A673 (cell line): Measurements from ENCODE around the gene ALDH8A1. TPM values are rescaled to one million over a fixed set of nuclear protein-coding genes. Genes with fewer than 3 reads are reported as not detected.

Source experiments
- BruUV-seq: library from RNA; stranded (reverse); fragments of 400-500 nt; replicated peaks from 2 replicates; lab custom pipeline; 2021; lab: Mats Ljungman, UMichigan
- CTCF ChIA-PET: fragments of 300-600 bp; sonication (Branson Sonifier 250); formaldehyde crosslinking; loops from one replicate; lab custom pipeline; 2022; ENCODE audit warnings: antibody characterized with exemption; lab: Charles Lee
- POLR2A ChIA-PET: fragments of 300-600 bp; sonication (Branson Sonifier 250); formaldehyde crosslinking; loops from one replicate; lab custom pipeline; 2022; ENCODE audit warnings: antibody characterized with exemption; ENCODE audit not compliant: low non-redundant PET; lab: Charles Lee
- DNase-seq: peaks from one replicate; pipeline ENCODE4 v3.0.0-alpha.2; 2015; ENCODE audit warnings: low spot score
- H3K27ac ChIP-seq: fragments of 200-600 bp; sonication (generic); 2 replicates; pipeline ENCODE4 v1.5.1; 2016; ENCODE audit warnings: mixed run types, low read depth, mild to moderate bottlenecking, mixed read lengths, antibody characterized with exemption, low read length; ENCODE audit not compliant: poor library complexity, severe bottlenecking
- H3K27me3 ChIP-seq: fragments of 200-600 bp; sonication (generic); replicated peaks from 2 replicates; pipeline ENCODE4 v1.6.1; 2017; ENCODE audit warnings: mixed run types, low read depth, mild to moderate bottlenecking, mixed read lengths, antibody characterized with exemption, low read length; ENCODE audit not compliant: insufficient read depth, poor library complexity
- H3K36me3 ChIP-seq: fragments of 200-600 bp; sonication (generic); 2 replicates; pipeline ENCODE4 v1.6.1; 2016; ENCODE audit warnings: mixed run types, mild to moderate bottlenecking, mixed read lengths, antibody characterized with exemption, low read length; ENCODE audit not compliant: insufficient read depth, poor library complexity, severe bottlenecking
- H3K4me1 ChIP-seq: fragments of 200-600 bp; sonication (generic); 2 replicates; pipeline ENCODE4 v1.6.1; 2017; ENCODE audit warnings: mixed run types, mild to moderate bottlenecking, mixed read lengths, antibody characterized with exemption, low read length; ENCODE audit not compliant: insufficient read depth, poor library complexity, severe bottlenecking
- H3K4me3 ChIP-seq: fragments of 200-600 bp; sonication (generic); 2 replicates; pipeline ENCODE4 v1.5.1; 2016; ENCODE audit warnings: low read depth, mixed run types, mild to moderate bottlenecking, mixed read lengths, low read length; ENCODE audit not compliant: poor library complexity, severe bottlenecking
- H3K9me3 ChIP-seq: fragments of 200-600 bp; sonication (generic); 2 replicates; pipeline ENCODE4 v1.6.1; 2016; ENCODE audit warnings: mixed run types, low read depth, mild to moderate bottlenecking, mixed read lengths, antibody characterized with exemption, low read length; ENCODE audit not compliant: poor library complexity, severe bottlenecking
- EZH2 ChIP-seq: fragments of 200-600 bp; sonication (generic); IDR thresholded peaks from 2 replicates; pipeline ENCODE4 v1.6.1; 2017; ENCODE audit warnings: borderline replicate concordance, low read depth, mild to moderate bottlenecking, mixed read lengths, antibody characterized with exemption, low read length; ENCODE audit not compliant: poor library complexity, severe bottlenecking
- intact Hi-C: fragments of 100-400 bp; cut with micrococcal nuclease; formaldehyde crosslinking; loops from one replicate; pipeline ENCODE4 v1.10.0; 2022; ENCODE audit not compliant: unreplicated experiment
- total RNA-seq: library from RNA; stranded (reverse); gene quantifications from 2 replicates; pipeline ENCODE4 v1.2.3, GENCODE V29; 2021
- TF ChIP-seq, protein P1 (sequence below): fragments of 300-800, 200-600 bp; sonication (generic); conservative IDR thresholded peaks from 2 replicates; pipeline ENCODE4 v1.5.1; 2017; ENCODE audit warnings: low read depth, mild to moderate bottlenecking, antibody characterized with exemption, low read length, moderate library complexity, mixed read lengths

The ALDH8A1 gene
- total RNA-seq, 1 experiment from 2014 or later: 0.45 TPM

DNA sequence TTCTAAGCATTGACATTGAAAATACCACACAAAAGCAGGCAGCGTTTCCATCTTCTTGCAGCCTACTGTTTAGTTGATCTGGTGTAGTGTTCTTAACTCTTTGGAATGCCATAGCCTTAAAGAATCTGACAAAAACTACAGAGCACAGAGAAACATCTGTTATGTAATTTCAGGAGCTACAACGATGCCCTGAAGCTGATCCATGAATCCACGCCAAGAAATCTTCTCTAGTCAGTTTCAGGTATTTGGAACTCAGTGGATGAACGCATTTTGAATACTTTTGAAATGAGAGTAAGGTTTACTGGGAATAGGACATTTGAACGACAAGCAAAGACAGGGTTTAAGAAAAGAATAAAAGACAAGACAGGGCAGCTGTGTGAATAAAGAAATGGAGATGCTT is 17.8 kb downstream of the ALDH8A1 start:
- TF ChIP-seq, protein P1, sequence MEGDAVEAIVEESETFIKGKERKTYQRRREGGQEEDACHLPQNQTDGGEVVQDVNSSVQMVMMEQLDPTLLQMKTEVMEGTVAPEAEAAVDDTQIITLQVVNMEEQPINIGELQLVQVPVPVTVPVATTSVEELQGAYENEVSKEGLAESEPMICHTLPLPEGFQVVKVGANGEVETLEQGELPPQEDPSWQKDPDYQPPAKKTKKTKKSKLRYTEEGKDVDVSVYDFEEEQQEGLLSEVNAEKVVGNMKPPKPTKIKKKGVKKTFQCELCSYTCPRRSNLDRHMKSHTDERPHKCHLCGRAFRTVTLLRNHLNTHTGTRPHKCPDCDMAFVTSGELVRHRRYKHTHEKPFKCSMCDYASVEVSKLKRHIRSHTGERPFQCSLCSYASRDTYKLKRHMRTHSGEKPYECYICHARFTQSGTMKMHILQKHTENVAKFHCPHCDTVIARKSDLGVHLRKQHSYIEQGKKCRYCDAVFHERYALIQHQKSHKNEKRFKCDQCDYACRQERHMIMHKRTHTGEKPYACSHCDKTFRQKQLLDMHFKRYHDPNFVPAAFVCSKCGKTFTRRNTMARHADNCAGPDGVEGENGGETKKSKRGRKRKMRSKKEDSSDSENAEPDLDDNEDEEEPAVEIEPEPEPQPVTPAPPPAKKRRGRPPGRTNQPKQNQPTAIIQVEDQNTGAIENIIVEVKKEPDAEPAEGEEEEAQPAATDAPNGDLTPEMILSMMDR: no peak
- no peak for TF ChIP-seq EZH2
- no peaks in the 10 kb centered on the region for H3K9me3 ChIP-seq
- no peak overlapping the region for H3K27ac ChIP-seq
- ChIA-PET CTCF (no interaction called here), POLR2A (no interaction called here)
- H3K4me1 ChIP-seq: no peaks in the 10 kb centered on the region
- no peak overlapping the region for H3K4me3 ChIP-seq
- intact Hi-C loops: loop anchor here (5.0 kb wide), 1 partner anchor 45 kb away; no protein-coding TSS in a partner anchor
- no peaks in the 10 kb centered on the region for H3K36me3 ChIP-seq
- no TSS peak for BruUV-seq
- DNase-seq: no peak
- H3K27me3 ChIP-seq: no peaks in the 10 kb centered on the region

DNA sequence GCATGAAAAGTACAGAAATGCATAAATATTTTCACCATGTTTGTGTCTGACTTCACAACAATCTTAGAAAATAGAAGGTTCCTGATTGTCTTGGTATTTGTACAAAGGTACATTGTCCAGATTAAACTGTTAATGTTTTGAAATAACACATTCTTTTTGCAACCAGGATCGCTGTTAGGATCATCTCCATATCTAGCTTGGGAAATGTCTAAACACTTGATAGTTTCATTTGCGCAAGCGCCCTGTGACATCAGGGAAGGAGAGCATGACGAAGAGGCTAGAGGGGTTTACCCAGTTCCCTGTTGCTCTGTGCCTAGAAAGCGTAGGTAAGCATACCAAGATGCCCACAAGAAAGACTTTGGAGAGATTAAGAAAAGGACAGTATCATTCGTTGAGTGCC is 19.4 kb downstream of the ALDH8A1 start:
- Histone ChIP-seq H3K4me1 (no peaks in the 10 kb centered on the region), H3K36me3 (no peaks in the 10 kb centered on the region), H3K9me3 (no peaks in the 10 kb centered on the region), H3K4me3 (no peak overlapping the region), H3K27me3 (no peaks in the 10 kb centered on the region), H3K27ac (no peak overlapping the region)
- ChIA-PET CTCF (no interaction called here), POLR2A (no interaction called here)
- DNase-seq: no peak
- no peak for TF ChIP-seq EZH2
- TF ChIP-seq, protein P1: no peak
- no TSS peak for BruUV-seq
- intact Hi-C loops: loop anchor here (5.0 kb wide), 1 partner anchor 43 kb away; no protein-coding TSS in a partner anchor

DNA sequence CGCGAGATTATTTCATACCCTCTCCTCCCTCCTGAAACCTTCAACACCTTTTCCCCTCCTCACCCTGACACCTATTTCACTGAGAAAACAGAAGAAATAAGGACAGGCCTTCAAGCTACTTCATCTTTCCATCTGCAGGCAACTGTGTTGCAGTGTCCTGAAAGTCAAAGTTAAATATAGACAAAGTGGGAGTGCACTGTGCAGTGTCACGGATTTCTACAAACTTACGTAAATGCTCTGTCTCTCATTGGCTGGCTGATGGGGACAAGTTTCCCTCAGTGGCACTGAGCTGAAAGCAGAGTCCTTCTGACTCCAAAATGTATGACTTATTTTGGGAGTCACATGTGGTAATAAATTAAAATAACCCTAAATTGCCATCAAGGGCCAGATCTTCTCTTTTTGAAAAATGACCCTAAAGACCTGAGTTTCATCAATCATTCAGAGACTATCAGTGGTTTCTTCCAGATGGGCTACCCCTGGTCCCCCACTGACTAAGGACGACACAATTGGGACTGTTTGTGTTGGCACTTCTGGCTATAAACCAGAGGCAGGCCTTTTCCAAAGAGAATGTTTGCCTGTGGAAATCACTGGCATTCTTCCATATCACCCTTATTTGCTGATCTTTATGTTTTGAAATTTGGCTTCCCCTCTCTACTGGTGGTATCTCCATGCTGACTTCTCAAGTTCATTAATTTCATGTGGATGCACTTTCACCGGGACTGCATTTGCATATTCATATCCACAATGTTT is 21.6 kb downstream of the ALDH8A1 start:
- Histone ChIP-seq H3K9me3 (no peaks in the 10 kb centered on the region), H3K27me3 (no peaks in the 10 kb centered on the region), H3K4me3 (no peak overlapping the region), H3K27ac (no peak overlapping the region), H3K36me3 (no peaks in the 10 kb centered on the region), H3K4me1 (no peaks in the 10 kb centered on the region)
- no TSS peak for BruUV-seq
- CTCF ChIA-PET: no interaction called here
- no peak for DNase-seq
- intact Hi-C loops: no loop called here
- TF ChIP-seq EZH2: no peak
- TF ChIP-seq, protein P1: no peak
- POLR2A ChIA-PET: no interaction called here
